ENCODE results near the gene SUPT4H1. TPM values are rescaled to one million over a fixed set of nuclear protein-coding genes. Genes with fewer than 3 reads are reported as not detected.

The SUPT4H1 gene
- total RNA-seq, 1 experiment from 2014 or later, result 109 TPM

DNA sequence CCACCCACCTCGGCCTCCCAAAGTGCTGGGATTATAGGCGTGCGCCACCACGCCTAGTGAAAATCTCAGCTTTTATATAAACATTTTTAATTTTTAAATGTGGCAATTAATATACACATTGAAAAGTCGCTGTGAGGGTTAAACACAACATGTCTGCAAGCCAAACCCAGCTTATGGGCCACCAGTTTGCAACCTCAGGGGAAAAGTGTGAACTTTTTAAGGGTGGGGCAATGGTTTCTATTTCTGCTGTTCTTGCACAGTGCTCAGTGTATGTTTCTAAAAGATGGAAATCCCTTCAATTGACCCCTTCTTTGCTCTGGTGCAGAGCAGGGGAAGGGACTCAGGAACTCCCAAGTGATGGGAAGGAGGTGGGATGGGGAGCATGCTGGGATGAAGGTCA is 18.3 kb upstream of the SUPT4H1 start:
- Histone ChIP-seq H3K56ac (ENCODE audit: insufficient read length, low read depth, low read length) (no peak overlapping the region), H4K91ac (ENCODE audit: insufficient read length, low read depth, low read length) (no peak overlapping the region), H3K79me1 (ENCODE audit: insufficient read depth, low read depth, low read length, poor library complexity, severe bottlenecking) (no peaks in the 10 kb centered on the region), H2BK120ac (ENCODE audit: low read depth, low read length, poor library complexity, severe bottlenecking) (no peak overlapping the region), H2BK20ac (ENCODE audit: low read depth, low read length, poor library complexity, severe bottlenecking) (no peak overlapping the region), H4K5ac (ENCODE audit: insufficient read length, low read depth, low read length) (no peak overlapping the region), H2BK5ac (ENCODE audit: insufficient read length, low read length) (no peak overlapping the region), H3K27ac (ENCODE audit: insufficient read length, low read depth, low read length) (no peak overlapping the region), H3K27me3 (ENCODE audit: insufficient read depth, low read length) (no peaks in the 10 kb centered on the region), H4K8ac (replicated peaks; ENCODE audit: insufficient read length, low read depth, low read length) (no peak overlapping the region), H2AFZ (ENCODE audit: low read length) (no peak overlapping the region), H3K4me2 (ENCODE audit: insufficient read depth, insufficient read length, low read length) (no peak overlapping the region), H3K79me2 (ENCODE audit: insufficient read depth, low read length) (no peaks in the 10 kb centered on the region), H4K20me1 (ENCODE audit: control insufficient read depth, insufficient read depth, insufficient read length) (no peaks in the 10 kb centered on the region), H3K4me1 (ENCODE audit: insufficient read depth, low read length) (no peaks in the 10 kb centered on the region), H2BK12ac (ENCODE audit: insufficient read length, low read depth, low read length) (no peak overlapping the region), H3K14ac (ENCODE audit: insufficient read depth, low read length) (0 out of 2 replicates have a peak overlapping the region, but pooled peaks have one; percentile 10), H3K9ac (ENCODE audit: extremely low read depth, insufficient read length, low read length) (no peak overlapping the region), H3T11ph (ENCODE audit: low read length) (no peak overlapping the region), H2BK15ac (ENCODE audit: low read depth, low read length) (no peak overlapping the region), H3K4ac (ENCODE audit: low read depth, low read length) (no peak overlapping the region), H3K18ac (ENCODE audit: insufficient read length, low read depth, low read length) (no peak overlapping the region), H3K9me3 (ENCODE audit: control insufficient read depth, low read depth, low read length) (no peaks in the 10 kb centered on the region), H3K23ac (ENCODE audit: insufficient read length, low read depth, low read length) (no peak overlapping the region), H2AK5ac (ENCODE audit: insufficient read length, low read length) (no peak overlapping the region), H3K23me2 (ENCODE audit: insufficient read length, low read depth, low read length, poor library complexity, severe bottlenecking) (no peaks in the 10 kb centered on the region)
- Mint-ChIP-seq H3K4me3 (no peak overlapping the region), H3K4me1 (peaks cover 4 to 5% of the 10 kb centered on the region in 2 experiments), H3K27ac (peak overlapping the region in 1 of 3 experiments; percentile 23; a peak in 1 of 7 replicates), H3K27me3 (ENCODE audit: low read depth) (no peaks in the 10 kb centered on the region; the same call in 1 of the 2 replicates), H3K9me3 (no peaks in the 10 kb centered on the region), H3K36me3 (ENCODE audit: insufficient read depth in 1 of 3, low read depth in 3 of 3) (no peaks in the 10 kb centered on the region; a peak in 1 of 7 replicates)
- no CpG with 5 or more reads among the region's 5 CpGs for WGBS (ENCODE audit: extremely low coverage, insufficient read length, low lambda C conversion rate)
- TF ChIP-seq CTCF (conservative IDR thresholded peaks at IDR 0.05), result no peak
- DNase-seq, result no peak

Data from H9 (cell line).